PFSK-1 (cell line): ENCODE measurements around the gene KCNQ5.

ENCODE experiments used
- POLR2AphosphoS5 ChIP-seq: IDR thresholded peaks from 2 replicates; pipeline ENCODE4 v1.6.1; 2012; ENCODE audit warnings: low read depth, mild to moderate bottlenecking, control low read depth, low read length, moderate library complexity
- TF ChIP-seq, protein P1 (sequence below), 2 experiments: IDR thresholded peaks; 2 replicates each; pipeline versions ENCODE4 v1.6.1 to v1.8.0; 2011 to 2012; ENCODE audit warnings: low read depth in 2 of 2, low read length in 2 of 2, control low read depth in 1 of 2, inconsistent platforms in 1 of 2, mild to moderate bottlenecking in 1 of 2, moderate library complexity in 1 of 2; ENCODE audit not compliant: insufficient read depth in 1 of 2

- TF ChIP-seq, protein P1, sequence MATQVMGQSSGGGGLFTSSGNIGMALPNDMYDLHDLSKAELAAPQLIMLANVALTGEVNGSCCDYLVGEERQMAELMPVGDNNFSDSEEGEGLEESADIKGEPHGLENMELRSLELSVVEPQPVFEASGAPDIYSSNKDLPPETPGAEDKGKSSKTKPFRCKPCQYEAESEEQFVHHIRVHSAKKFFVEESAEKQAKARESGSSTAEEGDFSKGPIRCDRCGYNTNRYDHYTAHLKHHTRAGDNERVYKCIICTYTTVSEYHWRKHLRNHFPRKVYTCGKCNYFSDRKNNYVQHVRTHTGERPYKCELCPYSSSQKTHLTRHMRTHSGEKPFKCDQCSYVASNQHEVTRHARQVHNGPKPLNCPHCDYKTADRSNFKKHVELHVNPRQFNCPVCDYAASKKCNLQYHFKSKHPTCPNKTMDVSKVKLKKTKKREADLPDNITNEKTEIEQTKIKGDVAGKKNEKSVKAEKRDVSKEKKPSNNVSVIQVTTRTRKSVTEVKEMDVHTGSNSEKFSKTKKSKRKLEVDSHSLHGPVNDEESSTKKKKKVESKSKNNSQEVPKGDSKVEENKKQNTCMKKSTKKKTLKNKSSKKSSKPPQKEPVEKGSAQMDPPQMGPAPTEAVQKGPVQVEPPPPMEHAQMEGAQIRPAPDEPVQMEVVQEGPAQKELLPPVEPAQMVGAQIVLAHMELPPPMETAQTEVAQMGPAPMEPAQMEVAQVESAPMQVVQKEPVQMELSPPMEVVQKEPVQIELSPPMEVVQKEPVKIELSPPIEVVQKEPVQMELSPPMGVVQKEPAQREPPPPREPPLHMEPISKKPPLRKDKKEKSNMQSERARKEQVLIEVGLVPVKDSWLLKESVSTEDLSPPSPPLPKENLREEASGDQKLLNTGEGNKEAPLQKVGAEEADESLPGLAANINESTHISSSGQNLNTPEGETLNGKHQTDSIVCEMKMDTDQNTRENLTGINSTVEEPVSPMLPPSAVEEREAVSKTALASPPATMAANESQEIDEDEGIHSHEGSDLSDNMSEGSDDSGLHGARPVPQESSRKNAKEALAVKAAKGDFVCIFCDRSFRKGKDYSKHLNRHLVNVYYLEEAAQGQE (IDR thresholded peaks at IDR 0.05; ENCODE audit: insufficient read depth in 1 of 2, low read depth in 2 of 2, low read length in 2 of 2): no peak
- no peak for TF ChIP-seq POLR2AphosphoS5
Measured at GRCh38 chr6:73086726-73087125, 464.9 kb downstream of the KCNQ5 start.
